AG09319 (cell line): ENCODE measurements around the gene GAB3.

Source experiments
- DNase-seq: peaks from one replicate; pipeline ENCODE4 v3.0.0-alpha.2; 2010; ENCODE audit warnings: low read depth; ENCODE audit errors: extremely low read depth
- TF ChIP-seq, protein P1 (sequence below): IDR thresholded peaks from 2 replicates; pipeline ENCODE4 v1.5.1; 2011; ENCODE audit warnings: low read depth, mild to moderate bottlenecking, inconsistent platforms, low read length, moderate library complexity

Gene GAB3

DNA sequence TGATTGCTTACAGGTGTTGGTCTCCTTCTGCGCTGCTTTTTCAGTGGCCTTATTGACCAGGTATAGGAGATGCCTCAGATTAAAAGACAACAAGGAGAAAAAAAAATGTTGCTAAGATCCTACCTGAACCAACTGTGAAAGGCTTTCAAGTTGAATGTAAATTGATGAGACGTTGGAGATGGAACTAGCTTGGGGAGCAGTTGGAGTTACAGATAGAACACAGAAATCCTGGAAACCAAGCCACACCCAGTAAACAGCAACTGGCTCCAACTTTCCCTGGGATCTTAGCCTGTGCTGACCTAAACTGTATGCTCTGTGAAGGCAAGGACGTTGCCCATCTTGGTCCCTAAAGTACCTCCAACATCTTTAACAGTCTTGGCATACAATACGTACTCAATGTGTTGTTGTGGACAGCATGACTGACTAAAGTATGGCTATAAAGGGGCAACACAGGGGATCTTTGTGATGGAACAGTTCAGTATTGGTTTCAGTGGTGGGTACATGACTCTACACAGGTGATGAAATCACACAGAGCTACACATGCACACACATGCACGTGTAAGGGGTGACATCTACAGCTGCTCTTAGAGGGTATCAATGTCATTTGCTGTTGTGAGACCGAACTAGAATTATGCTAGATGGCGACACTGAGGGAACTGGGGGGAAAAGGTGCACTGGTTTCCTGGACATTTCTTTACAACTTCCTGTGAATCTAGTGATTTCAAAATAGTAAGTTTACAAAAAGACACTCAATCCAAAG is 22.3 kb downstream of the GAB3 start:
- no peak for DNase-seq
- TF ChIP-seq, protein P1, sequence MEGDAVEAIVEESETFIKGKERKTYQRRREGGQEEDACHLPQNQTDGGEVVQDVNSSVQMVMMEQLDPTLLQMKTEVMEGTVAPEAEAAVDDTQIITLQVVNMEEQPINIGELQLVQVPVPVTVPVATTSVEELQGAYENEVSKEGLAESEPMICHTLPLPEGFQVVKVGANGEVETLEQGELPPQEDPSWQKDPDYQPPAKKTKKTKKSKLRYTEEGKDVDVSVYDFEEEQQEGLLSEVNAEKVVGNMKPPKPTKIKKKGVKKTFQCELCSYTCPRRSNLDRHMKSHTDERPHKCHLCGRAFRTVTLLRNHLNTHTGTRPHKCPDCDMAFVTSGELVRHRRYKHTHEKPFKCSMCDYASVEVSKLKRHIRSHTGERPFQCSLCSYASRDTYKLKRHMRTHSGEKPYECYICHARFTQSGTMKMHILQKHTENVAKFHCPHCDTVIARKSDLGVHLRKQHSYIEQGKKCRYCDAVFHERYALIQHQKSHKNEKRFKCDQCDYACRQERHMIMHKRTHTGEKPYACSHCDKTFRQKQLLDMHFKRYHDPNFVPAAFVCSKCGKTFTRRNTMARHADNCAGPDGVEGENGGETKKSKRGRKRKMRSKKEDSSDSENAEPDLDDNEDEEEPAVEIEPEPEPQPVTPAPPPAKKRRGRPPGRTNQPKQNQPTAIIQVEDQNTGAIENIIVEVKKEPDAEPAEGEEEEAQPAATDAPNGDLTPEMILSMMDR = no peak

- DNase-seq = no peak
- TF ChIP-seq, protein P1 = no peak
Measured at GRCh38 chrX:154727871-154728270, 23.0 kb downstream of the GAB3 start.

GRCh38 chrX:154727418-154727817 is 23.5 kb downstream of the GAB3 start:
- TF ChIP-seq, protein P1 = no peak
- DNase-seq = no peak

DNA sequence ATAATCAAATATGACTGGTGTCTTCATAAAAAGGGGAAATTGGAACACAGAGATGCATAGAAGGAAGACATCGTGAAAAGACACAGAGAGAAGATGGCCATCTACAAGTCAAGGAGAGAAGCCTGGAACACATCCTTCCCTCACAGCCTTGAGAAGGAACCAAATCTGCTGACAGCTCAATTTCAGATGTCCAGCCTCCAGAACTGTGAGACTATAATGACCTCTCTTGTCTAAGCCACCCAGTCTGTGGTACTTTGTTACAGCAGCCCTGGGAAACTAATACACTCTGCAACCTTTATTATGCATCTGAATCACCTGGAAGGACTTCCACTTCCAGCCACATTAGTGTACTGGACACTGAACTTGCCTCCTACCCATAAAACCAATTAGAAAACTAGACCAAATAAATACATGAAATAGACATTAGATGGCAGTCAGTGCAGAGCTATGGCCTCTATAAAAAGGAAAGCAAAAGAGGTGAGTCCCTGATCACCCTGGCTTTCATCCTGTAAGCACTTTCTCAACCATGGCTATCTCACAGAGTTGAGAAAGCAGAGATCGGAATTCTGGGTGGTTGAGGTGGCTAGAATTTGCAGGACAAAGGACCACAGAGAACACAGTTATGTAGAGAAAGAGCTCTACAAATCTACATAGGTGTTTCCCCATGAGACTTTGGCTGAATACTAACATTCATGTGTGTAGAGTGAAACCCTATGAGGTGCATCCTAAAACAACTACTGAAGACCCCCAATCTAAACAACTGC is 25.7 kb downstream of the GAB3 start:
- TF ChIP-seq, protein P1 = no peak
- DNase-seq = no peak

GRCh38 chrX:154721155-154721554 is 29.7 kb downstream of the GAB3 start:
- DNase-seq = no peak
- TF ChIP-seq, protein P1 = no peak

GRCh38 chrX:154720067-154720466 is 30.8 kb downstream of the GAB3 start:
- TF ChIP-seq, protein P1 = no peak
- DNase-seq = no peak

DNA sequence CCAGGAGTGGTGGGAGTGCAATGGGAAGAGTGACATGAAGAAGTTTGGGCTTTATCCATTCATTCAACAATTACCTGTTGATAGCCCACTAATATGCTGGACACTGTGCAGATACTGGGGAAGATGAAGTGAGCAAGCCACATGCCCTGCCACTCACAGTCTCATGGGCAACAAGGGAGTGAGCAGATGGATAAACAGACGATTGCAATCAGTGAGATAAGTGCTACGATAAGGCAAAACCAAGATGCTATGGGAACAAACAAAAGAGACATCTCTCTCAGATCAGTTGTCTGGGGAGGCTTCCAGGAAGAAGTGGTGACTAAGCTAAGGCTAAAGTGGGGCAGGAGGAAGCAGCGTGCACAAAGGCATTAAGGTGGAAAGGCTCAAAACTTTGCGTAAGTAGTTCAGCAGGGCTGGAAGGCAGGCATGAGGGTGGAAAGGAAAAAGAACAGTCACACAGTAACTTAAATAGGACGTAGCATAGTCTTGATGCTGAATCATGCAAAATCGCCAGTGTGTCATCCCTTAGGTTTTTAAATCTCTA is 31.7 kb downstream of the GAB3 start:
- DNase-seq = no peak
- TF ChIP-seq, protein P1 = no peak
